NT2/D1 (cell line): Measurements from ENCODE around the gene GLT8D2.
A peak's percentile ranks its signal among the peaks of the same experiment; 100 is the strongest.

Experiments
- SUZ12 ChIP-seq: IDR thresholded peaks from 2 replicates; pipeline ENCODE4 v1.6.1; 2011; ENCODE audit not compliant: insufficient read length, insufficient read depth; ENCODE audit errors: extremely low read depth
- YY1 ChIP-seq: IDR thresholded peaks from 2 replicates; pipeline ENCODE4 v1.6.1; 2011; ENCODE audit not compliant: insufficient read length, insufficient read depth
- ZNF274 ChIP-seq: IDR thresholded peaks from 2 replicates; pipeline ENCODE4 v1.6.1; 2011; ENCODE audit warnings: mild to moderate bottlenecking, low read depth, low read length

GRCh38 chr12:104064031-104064841 lies 14.2 kb upstream of the GLT8D2 start, which contains the start of gene HCFC2:
- no peak for TF ChIP-seq ZNF274
- peak; percentile 87 for TF ChIP-seq YY1
- no peak for TF ChIP-seq SUZ12
